ENCODE data around the gene TTC14.

The TTC14 gene

DNA sequence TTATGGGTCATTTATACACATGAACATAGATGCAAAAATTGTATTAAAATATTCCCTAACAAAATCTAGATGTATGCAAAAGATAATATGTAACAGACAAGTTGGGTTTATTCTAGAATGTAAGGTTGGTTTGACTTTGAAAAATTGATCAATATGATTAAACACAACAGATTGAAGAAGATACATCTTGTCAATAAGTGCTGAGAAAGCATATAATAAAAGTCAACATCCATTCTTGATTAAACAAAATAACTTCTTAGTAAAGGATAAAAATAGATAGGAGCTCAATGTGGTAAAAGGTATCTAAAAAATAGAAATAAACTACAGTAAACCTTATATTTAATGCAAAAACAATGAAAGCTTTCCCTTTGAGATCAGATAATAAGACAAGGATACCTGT is 39.0 kb downstream of the TTC14 start:
- no peak for DNase-seq

DNA sequence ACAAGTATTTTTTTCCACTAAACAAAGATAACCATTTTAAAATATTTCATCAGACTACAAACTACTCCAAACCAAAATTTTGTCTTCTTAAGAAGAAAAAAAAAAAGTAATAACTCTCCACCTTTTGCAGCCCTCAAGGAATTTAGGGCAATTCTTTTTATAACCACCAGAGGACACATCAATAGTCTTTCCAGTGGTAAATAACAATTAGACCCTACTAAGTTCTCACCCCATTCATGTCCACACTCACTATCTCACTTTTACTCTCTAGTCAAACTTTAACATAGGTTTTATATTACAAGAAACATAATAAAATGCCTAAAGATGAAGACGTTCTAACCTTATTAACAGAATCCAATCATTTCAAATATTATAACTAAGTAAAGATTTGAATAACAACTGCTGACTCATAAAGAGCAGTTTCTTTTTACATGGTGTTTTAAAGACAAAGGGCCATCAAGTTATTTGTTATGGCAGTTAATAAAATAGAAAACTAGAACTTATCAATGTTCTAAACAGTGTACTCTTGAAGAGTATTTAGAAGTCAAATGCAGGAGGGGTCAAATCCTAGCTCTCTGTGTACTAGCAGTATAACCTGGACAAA is 44.3 kb downstream of the TTC14 start:
- DNase-seq, result peak; percentile 18

DNA sequence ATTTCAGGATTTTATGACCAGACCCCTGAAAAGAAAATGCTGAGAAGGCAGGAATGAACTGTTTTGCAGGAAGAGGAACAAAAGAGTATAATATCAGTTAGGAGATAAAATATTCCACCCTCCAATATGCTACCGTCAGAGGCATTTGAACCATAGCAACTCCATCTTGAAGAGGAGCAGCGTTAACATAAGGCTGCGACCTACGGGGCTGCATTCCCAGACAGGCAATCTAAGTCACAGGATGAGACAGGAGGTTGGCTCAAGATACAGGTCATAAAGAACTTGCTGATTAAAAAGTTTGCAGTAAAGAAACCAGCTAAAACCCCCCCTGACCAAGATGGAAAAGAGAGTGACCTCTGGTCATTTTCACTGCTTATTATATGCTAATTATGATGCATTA is 54.4 kb downstream of the TTC14 start:
- no peak for DNase-seq

- DNase-seq, result no peak
Observed at GRCh38 chr3:180657094-180657493, 55.1 kb downstream of the TTC14 start.

Measured in hematopoietic multipotent progenitor cell treated with erythropoietin and hydrocortisone succinate and interleukin-3 and kit ligand, for 4 days (in vitro differentiated cells).